Neural crest cell (in vitro differentiated cells): ENCODE data around the gene SPECC1. TPM values are rescaled to one million over a fixed set of nuclear protein-coding genes. Genes with fewer than 3 reads are reported as not detected.

Experiments
- DNase-seq: peaks from one replicate; pipeline ENCODE4 v3.0.0; 2021; ENCODE audit warnings: low read depth, mixed read lengths, low spot score
- H3K27ac Mint-ChIP-seq: one replicate; pipeline ENCODE4 v1.8.0; 2021; ENCODE audit warnings: mild to moderate bottlenecking, mixed read lengths; ENCODE audit not compliant: unreplicated experiment
- H3K27me3 Mint-ChIP-seq: 2 replicates; pipeline ENCODE4 v1.8.0; 2021; ENCODE audit warnings: low read depth, mild to moderate bottlenecking, mixed read lengths
- H3K36me3 Mint-ChIP-seq: 2 replicates; pipeline ENCODE4 v1.8.0; 2021; ENCODE audit warnings: low read depth, mild to moderate bottlenecking, mixed read lengths
- H3K4me1 Mint-ChIP-seq: 2 replicates; pipeline ENCODE4 v1.8.0; 2021; ENCODE audit warnings: mixed read lengths
- H3K4me3 Mint-ChIP-seq: one replicate; pipeline ENCODE4 v1.8.0; 2021; ENCODE audit warnings: mild to moderate bottlenecking, mixed read lengths
- H3K9me3 Mint-ChIP-seq: 2 replicates; pipeline ENCODE4 v1.8.0; 2021; ENCODE audit warnings: mixed read lengths
- CTCF ChIP-seq: fragments of 200-600 bp; sonication (generic); conservative IDR thresholded peaks from 2 replicates; pipeline ENCODE4 v1.5.0; 2021; ENCODE audit warnings: antibody characterized with exemption, mild to moderate bottlenecking
- total RNA-seq: library from RNA; stranded (reverse); gene quantifications from 2 replicates; pipeline ENCODE4 v1.2.1, GENCODE V29; 2021

The SPECC1 gene
- total RNA-seq, 1 donor from 2014 or later: 71.0 TPM

- Mint-ChIP-seq H3K9me3 (peaks cover 7% of the 10 kb centered on the region), H3K36me3 (peaks cover 7% of the 10 kb centered on the region), H3K27ac (peak overlapping the region; percentile 86), H3K27me3 (no peaks in the 10 kb centered on the region), H3K4me1 (peaks cover 24% of the 10 kb centered on the region), H3K4me3 (peak overlapping the region; percentile 96)
- DNase-seq: no peak
- TF ChIP-seq CTCF: no peak
These were observed 30.9 kb upstream of the SPECC1 start for GRCh38 chr17:19978209-19978802.

GRCh38 chr17:19978805-19979211, 30.4 kb upstream of the SPECC1 start:
- peak overlapping the region; percentile 96 for H3K4me3 Mint-ChIP-seq
- TF ChIP-seq CTCF: no peak
- no peaks in the 10 kb centered on the region for H3K27me3 Mint-ChIP-seq
- H3K36me3 Mint-ChIP-seq: peaks cover 7% of the 10 kb centered on the region
- peaks cover 24% of the 10 kb centered on the region for H3K4me1 Mint-ChIP-seq
- H3K27ac Mint-ChIP-seq: no peak overlapping the region
- H3K9me3 Mint-ChIP-seq: peaks cover 7% of the 10 kb centered on the region
- DNase-seq: no peak

GRCh38 chr17:19979917-19980770, 29.0 kb upstream of the SPECC1 start:
- Mint-ChIP-seq H3K27ac (no peak overlapping the region), H3K27me3 (no peaks in the 10 kb centered on the region), H3K9me3 (peaks cover 7% of the 10 kb centered on the region), H3K4me1 (peaks cover 24% of the 10 kb centered on the region), H3K36me3 (peaks cover 7% of the 10 kb centered on the region), H3K4me3 (peak overlapping the region; percentile 24)
- no peak for DNase-seq
- no peak for TF ChIP-seq CTCF

- no peak overlapping the region for H3K4me3 Mint-ChIP-seq
- H3K27me3 Mint-ChIP-seq: peaks cover 9% of the 10 kb centered on the region
- no peak for TF ChIP-seq CTCF
- peak overlapping the region; percentile 72 for H3K27ac Mint-ChIP-seq
- DNase-seq: no peak
- H3K36me3 Mint-ChIP-seq: no peaks in the 10 kb centered on the region
- no peaks in the 10 kb centered on the region for H3K9me3 Mint-ChIP-seq
- H3K4me1 Mint-ChIP-seq: peaks cover 6% of the 10 kb centered on the region
These were observed 22.0 kb upstream of the SPECC1 start for GRCh38 chr17:19986941-19987861.

GRCh38 chr17:19987897-19988296, 21.3 kb upstream of the SPECC1 start:
- Mint-ChIP-seq H3K27ac (no peak overlapping the region), H3K36me3 (no peaks in the 10 kb centered on the region), H3K27me3 (peaks cover 13% of the 10 kb centered on the region), H3K4me3 (no peak overlapping the region), H3K4me1 (peaks cover 6% of the 10 kb centered on the region), H3K9me3 (no peaks in the 10 kb centered on the region)
- DNase-seq: no peak
- no peak for TF ChIP-seq CTCF
